GM13976 (cell line): ENCODE data around the gene DTYMK.

Source experiments
- DNase-seq: peaks from one replicate; pipeline ENCODE4 v3.0.0; 2012; ENCODE audit warnings: low spot score
- CTCF ChIP-seq: IDR thresholded peaks from 2 replicates; pipeline ENCODE4 v1.5.1; 2012; ENCODE audit warnings: borderline replicate concordance, mild to moderate bottlenecking; ENCODE audit not compliant: insufficient read depth; ENCODE audit errors: extremely low read depth, missing control alignments, control extremely low read depth
- in situ Hi-C: fragments of 300-500 bp; cut with MboI; formaldehyde crosslinking; loops from one replicate; pipeline ENCODE4 v1.12.0; 2022; ENCODE audit warnings: low sequenced_read_pairs, mixed read lengths, inconsistent platforms; ENCODE audit not compliant: unreplicated experiment

DTYMK gene

GRCh38 chr2:241719093-241719492 is 32.5 kb upstream of the DTYMK start:
- no peak for DNase-seq
- in situ Hi-C loops = no loop called here
- no peak for TF ChIP-seq CTCF

- no peak for TF ChIP-seq CTCF
- in situ Hi-C loops = no loop called here
- no peak for DNase-seq
These were observed 22.3 kb upstream of the DTYMK start for GRCh38 chr2:241708879-241709278.

- DNase-seq = no peak
- TF ChIP-seq CTCF = no peak
- in situ Hi-C loops = no loop called here
These were observed 19.9 kb upstream of the DTYMK start for GRCh38 chr2:241706537-241706936.

- no peak for TF ChIP-seq CTCF
- no peak for DNase-seq
- in situ Hi-C loops = no loop called here
These were observed 16.5 kb upstream of the DTYMK start for GRCh38 chr2:241703032-241703604.

GRCh38 chr2:241702155-241703031 is 15.8 kb upstream of the DTYMK start:
- in situ Hi-C loops = no loop called here
- DNase-seq = peak; percentile 95
- peak; percentile 45 for TF ChIP-seq CTCF

- peak; percentile 92 for DNase-seq
- TF ChIP-seq CTCF = no peak
- in situ Hi-C loops = no loop called here
These were observed 15.0 kb upstream of the DTYMK start, which contains the start of gene ING5 for GRCh38 chr2:241701399-241702154. Gene ING5 (plus strand): TSS chr2:241702039. CDS start chr2:241702066, 27 bp downstream.
